ENCODE data around the gene RNLS.

RNLS gene

GRCh38 chr10:88582411-88582805, 710 bp downstream of the RNLS start:
- H3K9me3 Mint-ChIP-seq = no peaks in the 10 kb centered on the region
- ATAC-seq = no peak
- DNase-seq (ENCODE audit: low spot score in 2 of 2) = no peak
- peak overlapping the region; percentile 86 for H3K4me3 Mint-ChIP-seq
- H3K36me3 Mint-ChIP-seq = peaks cover 7% of the 10 kb centered on the region
- peaks cover 11% of the 10 kb centered on the region for H3K4me1 Mint-ChIP-seq
- H3K27ac Mint-ChIP-seq = peak overlapping the region; percentile 96

- DNase-seq (ENCODE audit: low spot score in 2 of 2) (no peak), ATAC-seq (no peak)
- H3K36me3 Mint-ChIP-seq = no peaks in the 10 kb centered on the region
- H3K27ac Mint-ChIP-seq = no peak overlapping the region
- H3K4me1 Mint-ChIP-seq = no peaks in the 10 kb centered on the region
- H3K4me3 Mint-ChIP-seq = no peak overlapping the region
- H3K9me3 Mint-ChIP-seq = no peaks in the 10 kb centered on the region
Measured at GRCh38 chr10:88565072-88565471, 18.0 kb downstream of the RNLS start.

- ATAC-seq = no peak
- Mint-ChIP-seq H3K4me1 (no peaks in the 10 kb centered on the region), H3K36me3 (no peaks in the 10 kb centered on the region), H3K4me3 (no peak overlapping the region), H3K9me3 (no peaks in the 10 kb centered on the region), H3K27ac (no peak overlapping the region)
- no peak for DNase-seq (ENCODE audit: low spot score in 2 of 2)
Measured at GRCh38 chr10:88562152-88562551, 21.0 kb downstream of the RNLS start.

GRCh38 chr10:88557658-88558057, 25.5 kb downstream of the RNLS start:
- no peaks in the 10 kb centered on the region for H3K36me3 Mint-ChIP-seq
- no peaks in the 10 kb centered on the region for H3K4me1 Mint-ChIP-seq
- DNase-seq (ENCODE audit: low spot score in 2 of 2) (no peak), ATAC-seq (no peak)
- no peaks in the 10 kb centered on the region for H3K9me3 Mint-ChIP-seq
- no peak overlapping the region for H3K4me3 Mint-ChIP-seq
- no peak overlapping the region for H3K27ac Mint-ChIP-seq

- no peak overlapping the region for H3K27ac Mint-ChIP-seq
- H3K4me1 Mint-ChIP-seq = no peaks in the 10 kb centered on the region
- DNase-seq (ENCODE audit: low spot score in 2 of 2) (no peak), ATAC-seq (no peak)
- H3K4me3 Mint-ChIP-seq = no peak overlapping the region
- H3K36me3 Mint-ChIP-seq = no peaks in the 10 kb centered on the region
- H3K9me3 Mint-ChIP-seq = no peaks in the 10 kb centered on the region
Measured at GRCh38 chr10:88557256-88557655, 25.9 kb downstream of the RNLS start.

- Mint-ChIP-seq H3K4me3 (no peak overlapping the region), H3K36me3 (no peaks in the 10 kb centered on the region), H3K27ac (no peak overlapping the region), H3K4me1 (no peaks in the 10 kb centered on the region), H3K9me3 (no peaks in the 10 kb centered on the region)
- ATAC-seq (no peak), DNase-seq (ENCODE audit: low spot score in 2 of 2) (no peak)
Measured at GRCh38 chr10:88555190-88555908, 27.8 kb downstream of the RNLS start.

GRCh38 chr10:88553116-88553752, 29.9 kb downstream of the RNLS start:
- H3K4me3 Mint-ChIP-seq = no peak overlapping the region
- H3K4me1 Mint-ChIP-seq = no peaks in the 10 kb centered on the region
- no peaks in the 10 kb centered on the region for H3K9me3 Mint-ChIP-seq
- DNase-seq (ENCODE audit: low spot score in 2 of 2) = no peak
- H3K27ac Mint-ChIP-seq = no peak overlapping the region
- peak; percentile 84 for ATAC-seq
- H3K36me3 Mint-ChIP-seq = no peaks in the 10 kb centered on the region

- Mint-ChIP-seq H3K9me3 (no peaks in the 10 kb centered on the region), H3K27ac (no peak overlapping the region), H3K4me1 (no peaks in the 10 kb centered on the region), H3K4me3 (no peak overlapping the region), H3K36me3 (no peaks in the 10 kb centered on the region)
- no peak for DNase-seq (ENCODE audit: low spot score in 2 of 2)
- no peak for ATAC-seq
Measured at GRCh38 chr10:88551246-88551645, 31.9 kb downstream of the RNLS start.

- DNase-seq (ENCODE audit: low spot score in 2 of 2) (no peak), ATAC-seq (no peak)
- no peak overlapping the region for H3K27ac Mint-ChIP-seq
- H3K9me3 Mint-ChIP-seq = no peaks in the 10 kb centered on the region
- no peaks in the 10 kb centered on the region for H3K4me1 Mint-ChIP-seq
- H3K4me3 Mint-ChIP-seq = no peak overlapping the region
- H3K36me3 Mint-ChIP-seq = no peaks in the 10 kb centered on the region
Measured at GRCh38 chr10:88546497-88546896, 36.6 kb downstream of the RNLS start.

- no peak overlapping the region for H3K4me3 Mint-ChIP-seq
- no peak overlapping the region for H3K27ac Mint-ChIP-seq
- H3K36me3 Mint-ChIP-seq = no peaks in the 10 kb centered on the region
- DNase-seq (ENCODE audit: low spot score in 2 of 2) (no peak), ATAC-seq (no peak)
- no peaks in the 10 kb centered on the region for H3K4me1 Mint-ChIP-seq
- H3K9me3 Mint-ChIP-seq = no peaks in the 10 kb centered on the region
Measured at GRCh38 chr10:88545359-88545758, 37.8 kb downstream of the RNLS start.

- Mint-ChIP-seq H3K4me1 (no peaks in the 10 kb centered on the region), H3K27ac (no peak overlapping the region), H3K4me3 (no peak overlapping the region), H3K9me3 (no peaks in the 10 kb centered on the region), H3K36me3 (no peaks in the 10 kb centered on the region)
- ATAC-seq = no peak
- DNase-seq (ENCODE audit: low spot score in 2 of 2) = no peak
Measured at GRCh38 chr10:88544140-88544870, 38.8 kb downstream of the RNLS start.

- H3K36me3 Mint-ChIP-seq = no peaks in the 10 kb centered on the region
- no peak overlapping the region for H3K27ac Mint-ChIP-seq
- ATAC-seq (no peak), DNase-seq (ENCODE audit: low spot score in 2 of 2) (no peak)
- H3K4me3 Mint-ChIP-seq = no peak overlapping the region
- no peaks in the 10 kb centered on the region for H3K9me3 Mint-ChIP-seq
- H3K4me1 Mint-ChIP-seq = no peaks in the 10 kb centered on the region
Measured at GRCh38 chr10:88542522-88542921, 40.6 kb downstream of the RNLS start.

GRCh38 chr10:88541116-88541626, 41.9 kb downstream of the RNLS start:
- DNase-seq (ENCODE audit: low spot score in 2 of 2) (no peak), ATAC-seq (no peak)
- Mint-ChIP-seq H3K27ac (no peak overlapping the region), H3K4me3 (no peak overlapping the region), H3K4me1 (no peaks in the 10 kb centered on the region), H3K36me3 (no peaks in the 10 kb centered on the region), H3K9me3 (no peaks in the 10 kb centered on the region)

GRCh38 chr10:88540351-88540750, 42.8 kb downstream of the RNLS start:
- DNase-seq (ENCODE audit: low spot score in 2 of 2) (no peak), ATAC-seq (no peak)
- no peaks in the 10 kb centered on the region for H3K4me1 Mint-ChIP-seq
- H3K4me3 Mint-ChIP-seq = no peak overlapping the region
- H3K36me3 Mint-ChIP-seq = no peaks in the 10 kb centered on the region
- H3K9me3 Mint-ChIP-seq = no peaks in the 10 kb centered on the region
- no peak overlapping the region for H3K27ac Mint-ChIP-seq

- Mint-ChIP-seq H3K9me3 (no peaks in the 10 kb centered on the region), H3K4me3 (no peak overlapping the region), H3K36me3 (no peaks in the 10 kb centered on the region), H3K4me1 (no peaks in the 10 kb centered on the region), H3K27ac (no peak overlapping the region)
- no peak for ATAC-seq
- DNase-seq (ENCODE audit: low spot score in 2 of 2) = no peak
Measured at GRCh38 chr10:88538048-88538447, 45.1 kb downstream of the RNLS start.

GRCh38 chr10:88537322-88537721, 45.8 kb downstream of the RNLS start:
- Mint-ChIP-seq H3K9me3 (no peaks in the 10 kb centered on the region), H3K4me3 (no peak overlapping the region), H3K4me1 (no peaks in the 10 kb centered on the region), H3K27ac (no peak overlapping the region), H3K36me3 (no peaks in the 10 kb centered on the region)
- DNase-seq (ENCODE audit: low spot score in 2 of 2) (no peak), ATAC-seq (no peak)

Data from stimulated activated effector memory CD8-positive, alpha-beta T cell treated with anti-CD3 and anti-CD28 coated beads, Interleukin-12 subunit alpha, Interleukin-12 subunit beta, amount 100 ng/mL, for 72 hours (primary cell).